HG02852 (cell line): ENCODE measurements around the gene RIMOC1.

Experiments
- ATAC-seq: cut with Tn5 transposase; IDR thresholded peaks from one replicate; pipeline ENCODE4 v1.9.1; 2021; ENCODE audit warnings: mild to moderate bottlenecking, moderate library complexity; ENCODE audit not compliant: unreplicated experiment

RIMOC1 gene

GRCh38 chr5:41903892-41904799 is at the start of gene RIMOC1:
RIMOC1 (plus strand) TSS chr5:41904344; CDS start chr5:41904368, 24 bp downstream.
- ATAC-seq = peak; percentile 98

- ATAC-seq = peak; percentile 91
These were observed 47.3 kb upstream of the RIMOC1 start for GRCh38 chr5:41856644-41857491.

GRCh38 chr5:41857989-41858388 is 46.2 kb upstream of the RIMOC1 start:
- ATAC-seq = no peak

- ATAC-seq = no peak
These were observed 45.3 kb upstream of the RIMOC1 start for GRCh38 chr5:41858890-41859289.

- no peak for ATAC-seq
These were observed 40.2 kb upstream of the RIMOC1 start for GRCh38 chr5:41863871-41864486.

GRCh38 chr5:41869151-41869723 is 34.9 kb upstream of the RIMOC1 start:
- ATAC-seq = no peak

- peak; percentile 92 for ATAC-seq
These were observed 34.2 kb upstream of the RIMOC1 start, which contains the start of gene OXCT1 for GRCh38 chr5:41869724-41870626. OXCT1 (minus strand) TSS chr5:41870425; CDS start chr5:41870358, 67 bp downstream.

GRCh38 chr5:41870627-41871048 is 33.5 kb upstream of the RIMOC1 start:
- no peak for ATAC-seq

- ATAC-seq = no peak
These were observed 32.3 kb upstream of the RIMOC1 start for GRCh38 chr5:41871852-41872251.

- no peak for ATAC-seq
These were observed 29.6 kb upstream of the RIMOC1 start for GRCh38 chr5:41874512-41875060.

GRCh38 chr5:41875121-41875520 is 29.0 kb upstream of the RIMOC1 start:
- no peak for ATAC-seq

GRCh38 chr5:41876678-41877077 is 27.5 kb upstream of the RIMOC1 start:
- no peak for ATAC-seq

GRCh38 chr5:41877408-41877807 is 26.7 kb upstream of the RIMOC1 start:
- ATAC-seq = no peak

GRCh38 chr5:41878173-41878572 is 26.0 kb upstream of the RIMOC1 start:
- no peak for ATAC-seq

- no peak for ATAC-seq
These were observed 25.3 kb upstream of the RIMOC1 start for GRCh38 chr5:41878643-41879478.

GRCh38 chr5:41882765-41883164 is 21.4 kb upstream of the RIMOC1 start:
- ATAC-seq = no peak

- no peak for ATAC-seq
These were observed 20.9 kb upstream of the RIMOC1 start for GRCh38 chr5:41883243-41883642.

GRCh38 chr5:41883936-41884335 is 20.2 kb upstream of the RIMOC1 start:
- ATAC-seq = no peak

GRCh38 chr5:41885286-41885685 is 18.9 kb upstream of the RIMOC1 start:
- ATAC-seq = no peak
